HUES6 (cell line): ENCODE measurements around the gene PHYHD1.
"Not testable (repeated sequence)": the region's sequence is repeated elsewhere in the genome, so short reads cannot be mapped to it uniquely, and the experiment has no call there.

Experiments
- H3K27ac ChIP-seq: 2 replicates; pipeline ENCODE4 v1.7.0; 2013; ENCODE audit warnings: low read depth, mild to moderate bottlenecking, low read length, inconsistent platforms
- H3K27me3 ChIP-seq: 2 replicates; pipeline ENCODE4 v1.6.1; 2013; ENCODE audit warnings: low read length; ENCODE audit not compliant: control insufficient read depth, insufficient read depth
- H3K36me3 ChIP-seq: 2 replicates; pipeline ENCODE4 v1.6.1; 2013; ENCODE audit warnings: low read length; ENCODE audit not compliant: control insufficient read depth, insufficient read depth
- H3K4me1 ChIP-seq: 2 replicates; pipeline ENCODE4 v1.6.1; 2013; ENCODE audit warnings: low read length; ENCODE audit not compliant: control insufficient read depth, insufficient read depth
- H3K4me3 ChIP-seq: 2 replicates; pipeline ENCODE4 v1.5.1; 2013; ENCODE audit warnings: low read depth, low read length
- H3K9ac ChIP-seq: one replicate; pipeline ENCODE4 v1.6.1; 2013; ENCODE audit warnings: mild to moderate bottlenecking, low read length
- H3K9me3 ChIP-seq: 2 replicates; pipeline ENCODE4 v1.6.1; 2013; ENCODE audit warnings: low read depth, low read length; ENCODE audit not compliant: control insufficient read depth, insufficient read depth

The PHYHD1 gene

GRCh38 chr9:128944966-128945365 lies 24.2 kb downstream of the PHYHD1 start:
- H3K9me3 ChIP-seq, H3K27ac ChIP-seq, H3K27me3 ChIP-seq, H3K4me3 ChIP-seq, H3K9ac ChIP-seq, H3K4me1 ChIP-seq: not testable (repeated sequence)
- H3K36me3 ChIP-seq = peaks cover 19% of the 10 kb centered on the region

GRCh38 chr9:128945798-128946501 lies 25.2 kb downstream of the PHYHD1 start:
- peak overlapping the region; percentile 98; the same call in 1 of the 2 replicates for H3K4me3 ChIP-seq
- H3K4me1 ChIP-seq = peaks cover 7% of the 10 kb centered on the region
- no peak overlapping the region for H3K27ac ChIP-seq
- H3K9ac ChIP-seq = no peak overlapping the region
- peaks cover 28% of the 10 kb centered on the region for H3K36me3 ChIP-seq
- no peaks in the 10 kb centered on the region for H3K9me3 ChIP-seq
- H3K27me3 ChIP-seq = no peaks in the 10 kb centered on the region

GRCh38 chr9:128946571-128947276 lies 25.9 kb downstream of the PHYHD1 start:
- Histone ChIP-seq H3K27me3 (no peaks in the 10 kb centered on the region), H3K36me3 (peaks cover 34% of the 10 kb centered on the region), H3K27ac (peak overlapping the region; percentile 83; the same call in 1 of the 2 replicates), H3K9me3 (no peaks in the 10 kb centered on the region), H3K4me3 (peak overlapping the region; percentile 98), H3K4me1 (peaks cover 7% of the 10 kb centered on the region), H3K9ac (peak overlapping the region; percentile 94)

GRCh38 chr9:128947277-128947526 lies 26.4 kb downstream of the PHYHD1 start:
- Histone ChIP-seq H3K27ac (peak overlapping the region; percentile 83; the same call in 1 of the 2 replicates), H3K4me3 (peak overlapping the region; percentile 98), H3K9ac (peak overlapping the region; percentile 94), H3K36me3 (peaks cover 34% of the 10 kb centered on the region), H3K27me3 (no peaks in the 10 kb centered on the region), H3K9me3 (no peaks in the 10 kb centered on the region), H3K4me1 (peaks cover 7% of the 10 kb centered on the region)

- Histone ChIP-seq H3K27me3 (no peaks in the 10 kb centered on the region), H3K4me3 (peak within 1 kb of the TSS; percentile 98), H3K36me3 (peaks cover 35% of the 10 kb centered on the region), H3K27ac (peak within 1 kb of the TSS; percentile 83; the same call in 1 of the 2 replicates), H3K9ac (peak within 1 kb of the TSS; percentile 94), H3K4me1 (peaks cover 7% of the 10 kb centered on the region), H3K9me3 (no peaks in the 10 kb centered on the region)
Observed at GRCh38 chr9:128947527-128948301, 26.9 kb downstream of the PHYHD1 start, which contains the start of the genes DOLK and NUP188. Gene DOLK (minus strand): TSS chr9:128947603. CDS start chr9:128947303, 300 bp downstream. Gene NUP188 (plus strand): TSS chr9:128947699. CDS start chr9:128947720, 21 bp downstream.

GRCh38 chr9:128961403-128961802 lies 40.6 kb downstream of the PHYHD1 start:
- not testable (repeated sequence) for H3K27ac ChIP-seq, H3K9ac ChIP-seq, H3K27me3 ChIP-seq, H3K4me1 ChIP-seq, H3K9me3 ChIP-seq, H3K4me3 ChIP-seq
- H3K36me3 ChIP-seq = peaks cover 64% of the 10 kb centered on the region

- Histone ChIP-seq H3K36me3 (peaks cover 84% of the 10 kb centered on the region), H3K4me3 (no peak overlapping the region), H3K9ac (no peak overlapping the region), H3K9me3 (no peaks in the 10 kb centered on the region), H3K27ac (no peak overlapping the region), H3K4me1 (no peaks in the 10 kb centered on the region), H3K27me3 (no peaks in the 10 kb centered on the region)
Observed at GRCh38 chr9:128969491-128969890, 48.7 kb downstream of the PHYHD1 start.

GRCh38 chr9:128972956-128973355 lies 52.2 kb downstream of the PHYHD1 start:
- H3K9ac ChIP-seq = no peak overlapping the region
- no peak overlapping the region for H3K4me3 ChIP-seq
- peaks cover 92% of the 10 kb centered on the region for H3K36me3 ChIP-seq
- no peaks in the 10 kb centered on the region for H3K27me3 ChIP-seq
- no peaks in the 10 kb centered on the region for H3K9me3 ChIP-seq
- no peak overlapping the region for H3K27ac ChIP-seq
- no peaks in the 10 kb centered on the region for H3K4me1 ChIP-seq

GRCh38 chr9:128979111-128979510 lies 58.3 kb downstream of the PHYHD1 start:
- no peak overlapping the region for H3K27ac ChIP-seq
- H3K27me3 ChIP-seq = no peaks in the 10 kb centered on the region
- no peak overlapping the region for H3K9ac ChIP-seq
- no peaks in the 10 kb centered on the region for H3K4me1 ChIP-seq
- H3K36me3 ChIP-seq = peaks cover 88% of the 10 kb centered on the region
- H3K9me3 ChIP-seq = no peaks in the 10 kb centered on the region
- H3K4me3 ChIP-seq = no peak overlapping the region

- Histone ChIP-seq H3K9me3 (no peaks in the 10 kb centered on the region), H3K9ac (no peak overlapping the region), H3K4me1 (no peaks in the 10 kb centered on the region), H3K27ac (no peak overlapping the region), H3K27me3 (no peaks in the 10 kb centered on the region), H3K36me3 (peaks cover 97% of the 10 kb centered on the region), H3K4me3 (no peak overlapping the region)
Observed at GRCh38 chr9:128983536-128983935, 62.8 kb downstream of the PHYHD1 start.

- Histone ChIP-seq H3K9me3 (no peaks in the 10 kb centered on the region), H3K9ac (no peak overlapping the region), H3K4me3 (no peak overlapping the region), H3K27ac (no peak overlapping the region), H3K4me1 (no peaks in the 10 kb centered on the region), H3K27me3 (no peaks in the 10 kb centered on the region), H3K36me3 (peaks cover 89% of the 10 kb centered on the region)
Observed at GRCh38 chr9:128986671-128987070, 65.9 kb downstream of the PHYHD1 start.
